GM18951 (cell line): ENCODE data around the gene BRD4.

ENCODE experiments used
- POLR2A ChIP-seq: IDR thresholded peaks from 4 replicates; pipeline ENCODE4 v1.6.1; 2011; ENCODE audit warnings: mild to moderate bottlenecking; ENCODE audit not compliant: insufficient read length, insufficient read depth; ENCODE audit errors: extremely low read depth
- in situ Hi-C: fragments of 300-500 bp; cut with MboI; formaldehyde crosslinking; loops from one replicate; pipeline ENCODE4 v1.12.0; 2022; ENCODE audit warnings: low sequenced_read_pairs, mixed read lengths, inconsistent platforms; ENCODE audit not compliant: unreplicated experiment

The BRD4 gene

DNA sequence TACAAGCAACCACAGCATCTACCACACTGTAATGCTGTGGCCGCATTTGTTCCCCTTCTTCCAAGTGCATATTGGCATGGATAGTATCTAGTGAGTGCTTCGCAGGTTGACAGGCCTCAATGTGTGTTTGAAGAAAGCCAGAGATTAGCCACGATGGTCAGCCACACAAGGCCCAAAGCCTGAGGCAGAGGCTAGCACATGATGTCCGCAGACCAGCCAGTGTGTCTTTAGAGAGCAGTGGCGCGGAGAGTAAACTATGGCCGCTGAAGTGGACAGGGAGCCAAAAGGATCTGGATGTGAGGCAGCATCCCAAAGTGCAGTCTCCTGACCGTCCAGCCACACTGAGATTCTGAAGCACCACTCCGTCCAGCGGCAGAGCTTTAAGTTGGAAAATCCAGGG is 36.0 kb downstream of the BRD4 start:
- TF ChIP-seq POLR2A: no peak
- in situ Hi-C loops: no loop called here

DNA sequence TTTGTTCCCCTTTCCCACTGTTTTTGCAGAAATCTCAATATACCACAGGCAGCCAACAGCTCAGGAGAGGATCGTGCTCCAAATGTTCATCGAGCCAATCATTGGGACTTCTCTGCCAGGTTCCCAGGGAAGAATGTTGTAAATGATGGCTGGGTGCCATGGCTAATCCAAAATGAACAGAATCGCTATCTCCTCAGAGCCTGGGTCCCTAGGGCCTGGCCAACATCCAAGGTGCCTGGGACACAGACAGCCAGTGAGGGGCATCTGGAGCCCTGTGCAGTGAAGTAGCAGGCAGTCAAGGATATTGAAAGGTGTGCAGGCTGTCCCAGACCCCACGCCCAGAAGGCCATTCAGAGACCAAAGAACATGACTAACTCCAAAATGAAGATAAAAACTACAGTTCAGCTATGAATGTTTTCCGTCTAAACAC is 37.8 kb downstream of the BRD4 start:
- no peak for TF ChIP-seq POLR2A
- in situ Hi-C loops: no loop called here

DNA sequence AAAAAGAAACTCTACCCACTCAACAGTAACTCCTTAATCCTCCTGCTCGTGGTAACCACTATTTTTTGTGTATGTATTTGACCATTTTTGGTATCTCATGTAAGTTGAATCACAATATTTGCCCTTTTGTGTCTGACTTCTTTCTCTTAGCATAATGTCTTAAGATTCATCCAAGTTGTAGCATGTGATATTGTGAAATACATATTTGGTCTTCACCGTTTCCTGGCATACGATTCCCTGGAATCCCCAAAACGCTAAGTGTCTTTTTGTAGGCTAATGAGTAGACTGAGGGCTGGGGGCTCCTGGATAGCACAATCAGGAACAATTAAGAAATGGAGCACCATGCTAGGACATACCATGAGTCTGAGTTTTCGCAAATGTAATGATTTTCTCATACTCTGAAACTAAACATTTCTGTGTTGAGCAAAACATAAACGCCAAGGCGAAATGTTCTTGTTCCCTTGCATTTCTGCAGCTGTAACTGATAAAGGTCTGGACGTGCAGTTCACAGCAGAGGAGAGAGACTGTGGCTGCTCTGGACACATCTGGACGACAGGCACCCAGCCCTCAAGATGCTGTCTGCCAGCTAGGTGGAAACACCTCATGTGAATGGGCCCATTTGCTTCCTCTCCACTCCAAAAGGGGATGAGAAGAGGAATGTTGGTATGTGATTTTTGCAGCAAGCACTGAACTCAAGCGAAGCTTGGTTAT is 38.4 kb downstream of the BRD4 start:
- in situ Hi-C loops: no loop called here
- TF ChIP-seq POLR2A: no peak

DNA sequence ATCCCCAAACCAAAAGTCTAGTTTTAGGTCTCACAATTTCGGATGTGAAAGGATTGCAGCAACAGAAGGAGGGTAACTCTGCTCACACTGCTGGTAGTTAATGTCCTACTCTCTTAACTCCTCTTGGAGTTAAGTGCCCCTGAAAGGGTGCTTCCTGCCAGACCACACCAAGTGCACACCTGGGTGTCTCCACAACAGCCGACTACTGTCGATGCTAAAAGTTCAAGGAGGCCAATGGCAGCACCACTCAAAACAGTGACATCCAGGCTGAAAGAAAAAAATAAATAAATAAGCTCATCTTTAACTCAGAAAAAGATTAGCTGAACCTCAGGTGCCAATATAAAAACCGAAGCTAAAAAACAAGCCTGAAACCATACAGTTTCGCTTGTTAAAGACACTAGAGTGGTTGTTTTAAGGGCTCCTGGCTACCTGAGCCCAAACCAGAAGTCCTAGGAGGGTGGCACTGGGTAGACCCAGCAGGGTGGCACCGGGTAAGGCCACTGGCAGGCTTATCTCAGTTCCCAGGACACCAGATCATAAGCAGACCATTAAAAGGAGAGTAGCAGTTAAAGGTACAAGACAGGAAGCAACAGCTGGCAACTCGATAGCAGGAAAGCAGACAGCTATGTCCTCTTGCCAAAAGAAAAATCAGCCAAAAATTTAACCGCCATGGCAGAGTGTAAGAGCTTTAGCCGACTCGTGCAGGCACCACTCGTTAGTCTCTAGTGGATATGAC is 39.3 kb downstream of the BRD4 start:
- in situ Hi-C loops: no loop called here
- TF ChIP-seq POLR2A: no peak

DNA sequence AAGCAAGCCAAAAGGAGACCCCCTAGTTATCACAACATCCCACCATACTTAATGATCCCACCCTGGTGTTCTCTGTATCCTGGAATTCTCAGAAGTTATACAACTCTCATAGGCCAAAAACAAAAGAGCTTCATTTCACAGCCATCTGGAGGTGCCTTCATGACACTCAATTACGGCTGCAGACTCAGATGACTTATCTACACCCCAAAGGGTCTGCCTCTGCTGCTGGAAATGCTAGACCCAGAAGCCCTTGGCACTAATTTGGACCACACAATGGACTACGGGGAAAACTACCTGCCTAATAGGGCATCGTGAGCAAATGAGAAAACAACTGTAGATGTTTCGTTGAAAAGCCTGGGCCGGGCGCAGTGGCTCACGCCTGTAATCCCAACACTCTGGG is 40.2 kb downstream of the BRD4 start:
- in situ Hi-C loops: no loop called here
- TF ChIP-seq POLR2A: no peak

DNA sequence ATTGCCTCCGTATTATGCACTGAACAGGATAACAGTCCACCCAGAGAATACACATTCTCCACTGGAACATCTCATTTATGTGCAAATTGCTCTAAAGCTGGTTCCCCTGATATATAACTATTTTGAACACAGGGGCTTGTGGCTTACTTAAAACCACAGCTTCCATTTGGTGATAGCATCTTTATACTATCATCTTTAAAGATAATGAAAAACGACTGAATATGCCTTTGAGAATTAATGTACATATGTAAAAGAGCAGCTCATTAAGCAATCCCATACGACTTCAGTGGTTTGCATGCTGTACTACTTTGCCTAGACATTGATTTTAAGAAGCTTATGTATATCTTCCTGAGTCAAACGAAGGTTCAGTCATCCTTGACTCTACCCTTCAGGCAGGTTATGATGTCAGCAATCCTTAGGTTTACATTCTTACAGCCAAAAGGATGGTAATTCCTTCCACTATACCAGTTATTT is 40.8 kb downstream of the BRD4 start:
- in situ Hi-C loops: no loop called here
- TF ChIP-seq POLR2A: no peak

DNA sequence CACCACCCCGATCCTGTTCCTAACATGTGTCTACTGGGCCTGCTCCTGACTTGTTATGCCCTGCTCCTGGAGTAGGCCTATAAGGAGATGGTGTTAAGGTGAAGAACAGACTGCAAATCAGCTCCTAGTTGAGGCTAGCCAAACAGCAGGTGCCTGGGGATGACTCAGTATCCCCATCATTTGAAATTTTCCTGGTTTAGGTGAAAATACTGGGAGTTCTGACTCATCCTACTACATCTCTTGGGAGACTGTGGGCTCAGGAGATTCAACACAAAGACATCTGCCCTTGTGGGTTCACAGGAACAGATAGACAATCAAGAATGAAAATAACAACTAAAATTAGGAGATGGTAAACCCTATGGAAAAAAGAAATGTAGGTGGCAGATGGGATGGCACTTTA is 41.2 kb downstream of the BRD4 start:
- in situ Hi-C loops: no loop called here
- TF ChIP-seq POLR2A: no peak

DNA sequence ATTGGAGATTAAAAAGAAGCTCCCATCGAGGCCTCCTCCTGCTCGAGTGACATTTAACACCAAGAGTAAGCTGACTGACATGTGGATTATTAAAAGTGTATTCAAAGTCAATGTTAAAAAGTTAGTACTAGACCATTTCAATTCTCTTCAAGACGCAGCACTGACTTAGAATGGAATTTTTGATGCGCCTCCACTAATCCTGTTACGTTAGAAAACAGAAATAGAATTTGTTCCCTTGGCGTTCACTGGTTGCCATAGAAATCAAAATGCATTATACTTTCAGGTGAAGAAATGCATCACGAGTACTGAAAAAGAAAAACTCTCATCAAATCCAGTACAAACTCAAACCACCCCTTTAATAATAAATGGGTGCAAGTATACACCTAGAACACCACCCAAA is 42.2 kb downstream of the BRD4 start:
- in situ Hi-C loops: no loop called here
- no peak for TF ChIP-seq POLR2A

DNA sequence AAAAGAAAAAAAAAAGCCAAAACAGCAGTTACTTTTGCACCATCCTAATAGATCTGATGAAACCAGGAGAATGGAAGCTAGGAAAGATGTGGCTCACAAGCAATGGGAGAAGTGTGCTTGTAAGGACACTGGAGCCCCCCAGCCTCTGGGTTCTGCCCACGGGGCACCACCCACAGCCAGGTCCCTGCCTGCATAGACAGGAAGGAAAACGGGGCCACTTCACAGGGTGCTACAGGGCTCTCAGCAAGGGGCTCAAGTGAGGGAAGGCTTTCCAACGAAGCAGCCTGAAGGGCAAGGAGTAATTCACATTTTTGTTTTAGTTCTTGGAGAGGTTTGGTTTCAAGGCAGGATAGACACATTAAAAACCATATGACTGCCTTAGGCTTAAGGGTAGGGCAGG is 42.7 kb downstream of the BRD4 start:
- in situ Hi-C loops: no loop called here

DNA sequence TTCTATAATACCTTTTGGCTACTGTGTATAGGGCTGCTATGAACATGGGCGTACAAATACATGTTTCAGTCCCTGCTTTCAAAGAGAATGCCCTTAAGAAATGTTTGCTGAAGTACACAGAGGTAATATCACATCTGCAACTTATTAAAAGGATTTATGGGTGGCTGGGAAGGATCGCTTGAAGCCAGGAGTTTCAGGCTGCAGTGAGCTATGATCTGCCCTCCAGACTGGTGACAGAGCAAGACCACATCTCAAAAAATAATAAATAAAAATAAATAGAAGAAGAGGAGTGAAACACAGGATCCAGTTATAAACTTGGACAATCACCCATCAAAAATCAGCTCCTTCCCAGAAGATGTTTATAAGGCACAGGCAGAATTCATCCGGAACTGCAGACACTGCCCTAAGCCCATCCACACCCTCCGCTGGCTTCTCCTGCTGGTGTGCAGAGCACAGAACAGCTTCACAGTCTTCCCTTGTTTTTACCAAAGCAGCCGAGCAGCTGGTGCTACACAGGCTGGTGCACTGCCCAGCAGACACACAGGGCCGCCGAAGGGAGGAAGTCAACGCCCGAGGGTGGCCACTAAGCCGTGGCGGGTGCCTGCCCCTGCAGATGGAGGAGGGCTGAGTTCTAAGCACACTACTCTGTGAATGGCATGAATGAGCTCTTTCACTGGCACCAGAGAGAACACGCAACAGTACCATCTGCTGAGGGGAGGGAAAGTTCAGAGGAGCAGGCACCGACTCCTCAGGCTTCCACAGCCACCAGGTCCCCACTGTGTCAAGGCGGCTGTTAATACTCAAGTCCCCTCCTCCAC is 44.0 kb downstream of the BRD4 start:
- in situ Hi-C loops: no loop called here
- TF ChIP-seq POLR2A: no peak

More for the DNA sequence above, 42.7 kb downstream of the BRD4 start:
- no peak for TF ChIP-seq POLR2A

DNA sequence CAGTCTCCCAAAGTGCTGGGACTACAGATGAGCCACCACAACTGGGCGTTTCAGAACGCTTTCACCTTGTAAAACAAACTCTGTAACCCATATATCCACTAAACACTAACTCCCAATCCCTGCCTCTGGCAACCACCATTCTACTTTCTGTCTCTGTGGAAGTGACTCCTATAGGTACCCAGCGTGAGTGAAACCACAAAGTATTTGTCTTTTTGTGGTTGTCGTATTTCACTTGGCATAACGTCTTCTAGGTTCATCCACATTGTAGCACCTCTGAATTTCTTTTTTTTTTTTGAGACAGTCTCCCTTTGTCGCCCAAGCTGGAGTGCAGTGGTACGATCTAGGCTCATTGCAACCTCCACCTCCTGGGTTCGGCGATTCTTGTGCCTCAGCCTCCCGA is 44.8 kb downstream of the BRD4 start:
- in situ Hi-C loops: no loop called here
- TF ChIP-seq POLR2A: no peak

DNA sequence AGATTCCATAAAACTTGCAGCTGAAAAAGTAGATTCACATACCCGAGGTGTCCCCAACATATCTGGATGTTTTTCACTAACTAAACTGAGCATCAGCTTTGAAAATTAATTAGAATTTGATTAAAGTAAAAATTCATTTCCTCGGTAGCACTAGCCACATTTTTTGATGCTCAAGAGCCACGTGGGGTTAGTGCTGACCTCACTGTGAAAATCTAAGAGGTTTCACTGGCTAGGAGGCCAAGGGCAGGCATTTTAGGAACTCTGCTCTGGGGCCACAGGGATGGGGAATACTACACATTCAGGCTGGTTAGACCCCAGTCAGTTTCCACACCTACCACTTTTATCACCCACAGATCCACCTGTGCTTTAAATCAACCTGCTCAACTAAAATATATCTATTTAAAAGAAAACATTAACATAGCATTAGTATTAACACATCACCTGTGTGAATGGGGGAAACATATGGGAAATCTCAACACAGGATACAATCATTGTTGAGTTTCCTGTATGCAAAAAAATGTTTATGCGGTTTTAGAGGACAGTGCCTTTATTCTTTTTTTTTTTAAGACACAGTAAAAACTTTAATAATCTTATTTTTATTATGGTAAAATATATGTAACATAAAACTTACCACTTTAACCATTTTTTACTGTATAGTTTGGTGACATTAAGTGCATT is 45.5 kb downstream of the BRD4 start:
- no peak for TF ChIP-seq POLR2A
- in situ Hi-C loops: no loop called here
